GM18520 (cell line): Measurements from ENCODE around the gene STON2.

Experiments
- ATAC-seq: cut with Tn5 transposase; IDR thresholded peaks from one replicate; pipeline ENCODE4 v1.9.1; 2021; ENCODE audit not compliant: unreplicated experiment

STON2 gene

GRCh38 chr14:81337073-81337472 is 63.1 kb downstream of the STON2 start:
- no peak for ATAC-seq

- ATAC-seq, result no peak
Measured at GRCh38 chr14:81336009-81336408, 64.1 kb downstream of the STON2 start.

GRCh38 chr14:81332725-81333124 is 67.4 kb downstream of the STON2 start:
- ATAC-seq, result no peak

DNA sequence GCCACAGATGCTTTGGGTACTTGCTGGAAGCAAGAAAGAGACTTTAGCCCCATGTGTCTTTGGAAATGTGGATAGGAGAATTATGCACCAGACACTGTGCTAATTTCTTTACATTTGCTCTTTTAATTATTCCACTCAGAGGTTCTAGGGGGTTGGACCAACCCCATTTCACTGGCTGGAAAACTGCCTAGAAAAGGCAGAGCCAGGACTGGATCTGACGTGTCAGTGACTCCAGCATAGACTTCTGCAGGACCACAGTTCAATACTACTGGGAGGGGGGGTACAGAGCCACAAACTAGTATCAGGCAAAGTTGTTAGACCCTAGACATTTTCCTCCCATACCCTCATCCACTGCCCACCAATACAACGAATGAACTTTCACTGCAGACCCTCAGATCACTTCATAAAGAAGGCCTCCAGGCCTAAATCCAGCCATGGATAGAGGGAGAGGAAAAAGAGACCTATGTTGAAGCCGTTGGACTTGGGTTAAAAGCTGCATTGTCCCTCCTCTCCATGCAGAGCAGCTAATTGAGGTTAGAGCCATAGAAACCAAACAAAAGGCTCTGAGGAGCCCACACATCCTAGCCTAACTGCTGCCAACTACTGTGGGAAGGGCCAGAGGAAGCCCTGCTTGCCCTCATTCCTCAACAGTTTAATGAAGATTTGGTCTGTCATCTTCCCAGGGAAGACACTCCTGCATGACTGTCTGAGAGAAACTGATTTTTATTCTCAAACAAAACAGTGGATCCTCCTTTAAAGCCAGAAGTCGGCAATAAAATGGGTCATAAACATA is 68.7 kb downstream of the STON2 start:
- ATAC-seq, result no peak

DNA sequence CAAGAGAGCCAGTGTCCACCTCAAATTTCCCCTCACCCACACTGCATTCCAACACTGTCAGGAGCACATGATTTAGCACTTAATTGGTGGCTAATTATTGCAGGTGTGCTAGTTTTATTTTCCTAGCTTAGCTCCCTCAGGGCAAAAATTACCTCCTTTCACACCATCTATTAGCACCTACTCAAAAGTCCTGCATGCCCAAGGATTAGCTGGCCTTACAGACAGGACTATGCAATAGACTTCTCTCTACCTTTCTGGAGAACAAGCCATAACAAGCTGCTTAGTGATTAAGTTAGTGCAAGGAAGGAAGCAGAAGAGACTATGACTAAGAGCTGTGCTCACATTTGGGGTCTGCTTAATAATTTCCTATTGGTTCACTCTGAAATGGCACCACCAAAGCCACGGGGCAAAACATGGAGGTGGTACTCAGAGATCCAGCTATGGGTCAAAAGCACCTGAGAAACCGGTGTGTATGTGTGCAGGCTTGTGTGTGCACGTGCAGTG is 69.5 kb downstream of the STON2 start:
- ATAC-seq, result no peak

DNA sequence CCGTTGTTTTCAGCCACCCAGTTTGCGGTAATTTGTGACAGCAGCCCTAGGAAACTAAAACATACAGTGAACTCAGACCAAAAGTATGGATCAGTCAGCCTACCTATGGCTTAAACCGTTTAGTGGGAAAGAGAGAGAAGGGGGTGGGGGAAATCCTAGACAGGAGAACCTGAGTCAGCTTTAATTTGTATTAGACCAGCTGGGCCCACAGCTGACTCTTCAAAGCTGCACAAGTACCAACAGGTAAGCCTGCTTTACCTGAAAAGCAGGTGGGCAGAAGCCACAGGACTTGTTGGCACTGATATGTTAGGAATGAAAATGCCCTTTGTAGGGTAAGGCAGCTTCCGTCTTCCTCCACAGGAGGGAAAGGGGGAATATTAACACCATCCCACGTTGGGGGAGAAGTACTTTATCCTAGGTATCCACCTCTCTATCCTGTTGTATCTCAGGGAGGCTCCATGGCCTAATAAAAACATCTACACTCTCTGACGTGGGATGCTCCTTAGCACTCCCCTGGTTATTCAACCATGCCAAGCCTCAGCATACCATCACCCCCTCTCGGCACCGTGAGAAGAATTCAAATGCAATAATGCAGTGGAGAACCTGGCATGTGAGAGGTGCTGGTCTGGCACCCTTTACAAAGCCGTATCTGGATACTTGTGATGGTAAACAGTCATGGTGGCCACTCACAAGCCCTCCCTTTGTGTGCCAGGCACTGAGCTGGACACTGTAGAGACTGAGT is 70.3 kb downstream of the STON2 start:
- ATAC-seq, result no peak

GRCh38 chr14:81326451-81326850 is 73.7 kb downstream of the STON2 start:
- ATAC-seq, result no peak

- no peak for ATAC-seq
Measured at GRCh38 chr14:81324011-81324410, 76.1 kb downstream of the STON2 start.

GRCh38 chr14:81323093-81323492 is 77.0 kb downstream of the STON2 start:
- ATAC-seq, result no peak

DNA sequence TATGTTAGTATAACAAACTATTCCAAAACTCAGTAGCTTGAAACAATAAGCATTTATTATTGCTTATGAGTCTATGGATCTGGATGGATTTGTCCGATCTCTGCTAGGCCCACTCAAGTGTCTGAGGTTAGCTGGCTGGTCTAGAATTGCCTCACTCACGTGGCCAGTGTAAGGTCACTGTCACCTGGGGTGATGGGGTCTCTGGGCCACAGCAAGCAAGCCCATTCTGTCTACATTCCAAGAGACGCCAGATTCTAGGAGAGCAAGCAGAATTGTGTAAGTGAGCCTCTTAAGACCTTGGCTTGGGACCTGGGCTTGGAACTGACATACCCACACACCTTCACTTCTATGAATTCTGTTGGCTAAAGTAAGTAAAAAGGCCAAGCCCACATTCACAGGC is 80.2 kb downstream of the STON2 start:
- no peak for ATAC-seq

GRCh38 chr14:81319314-81319713 is 80.8 kb downstream of the STON2 start:
- ATAC-seq, result no peak

DNA sequence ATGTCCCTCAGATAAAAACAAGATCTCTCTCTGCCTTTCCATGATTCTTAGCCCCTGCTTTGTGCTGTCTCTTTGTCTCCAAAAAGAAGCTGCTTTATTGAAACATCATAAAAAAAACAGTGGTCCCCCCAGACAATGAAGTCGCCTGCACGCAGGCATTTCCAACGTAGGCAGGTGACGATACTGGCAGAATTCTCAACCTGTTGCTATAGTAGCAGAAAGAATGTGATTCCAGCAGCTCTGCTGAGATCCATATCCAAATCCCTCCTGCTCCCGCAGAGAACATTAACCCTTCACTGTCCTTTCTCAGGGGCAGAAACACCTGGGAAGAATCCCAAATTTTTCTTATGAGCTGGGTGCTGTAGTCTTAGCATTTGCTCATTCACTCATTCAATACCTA is 84.8 kb downstream of the STON2 start:
- no peak for ATAC-seq

- ATAC-seq, result no peak
Measured at GRCh38 chr14:81314443-81315175, 85.5 kb downstream of the STON2 start.

DNA sequence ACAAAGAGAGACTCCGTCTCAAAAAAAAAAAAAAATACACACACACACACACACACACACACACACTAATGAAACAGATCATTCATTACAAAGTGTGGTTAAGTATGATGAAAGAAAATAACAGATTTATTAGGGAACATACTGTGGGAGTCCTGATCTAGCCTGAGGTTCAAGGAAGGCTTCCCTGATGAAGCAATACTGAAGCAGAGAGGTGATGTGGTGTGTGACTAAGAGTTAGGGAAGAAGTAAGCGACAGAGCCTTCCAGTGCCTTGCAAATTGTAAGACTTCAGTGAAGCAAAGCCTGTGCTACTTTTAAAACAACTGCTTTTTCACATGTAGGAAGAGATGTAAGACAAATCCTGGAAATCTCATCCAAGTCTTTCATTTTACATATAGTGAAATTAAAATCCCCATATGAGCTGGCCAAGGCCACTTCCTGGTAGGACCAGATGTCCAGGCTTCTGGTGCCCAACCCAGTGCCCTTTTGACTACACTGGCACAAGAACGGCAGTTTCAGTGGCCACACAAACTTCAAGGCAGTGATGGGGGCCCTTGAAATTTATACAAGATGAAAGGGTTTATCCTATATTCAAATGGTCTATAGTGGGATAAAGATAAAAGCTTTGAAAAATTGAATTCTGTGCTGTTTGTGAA is 86.2 kb downstream of the STON2 start:
- no peak for ATAC-seq

DNA sequence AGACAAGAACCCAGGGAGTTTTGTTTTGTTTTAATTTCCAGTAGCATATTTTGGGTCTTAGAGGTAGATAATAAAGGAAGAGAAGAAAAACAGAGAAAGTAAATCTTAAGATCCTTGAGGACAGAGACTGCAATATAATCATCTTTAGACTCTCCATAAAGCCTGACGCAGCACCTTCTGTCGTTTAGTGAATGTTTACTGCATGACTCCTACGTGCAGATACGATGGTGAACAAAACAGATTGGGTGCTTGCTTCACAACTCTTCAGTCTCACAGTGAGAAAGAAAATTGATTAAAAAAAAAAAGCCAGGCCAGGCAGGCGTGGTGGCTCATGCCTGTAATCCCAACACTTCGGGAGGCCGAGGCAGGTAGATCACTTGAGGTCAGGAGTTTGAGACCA is 86.9 kb downstream of the STON2 start:
- ATAC-seq, result no peak

GRCh38 chr14:81312289-81312876 is 87.7 kb downstream of the STON2 start:
- ATAC-seq, result no peak

DNA sequence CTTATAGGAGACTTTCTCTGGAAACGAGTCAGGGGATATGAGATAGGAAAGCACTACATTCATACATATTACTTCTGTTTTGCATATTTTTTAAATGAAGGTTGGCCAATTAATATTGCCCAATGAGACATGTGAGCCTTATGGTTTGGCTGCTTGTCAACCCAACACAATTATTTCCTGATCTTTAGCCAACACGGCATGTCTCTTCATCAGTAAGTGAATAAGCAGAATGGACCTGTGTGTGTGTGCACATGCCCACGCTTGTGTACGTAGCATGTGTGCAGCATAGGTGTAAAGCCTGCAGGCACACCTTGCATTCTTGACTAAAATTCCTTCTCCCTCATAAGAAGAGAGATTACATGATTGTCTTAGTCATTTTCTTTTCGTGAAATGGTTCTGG is 88.3 kb downstream of the STON2 start:
- no peak for ATAC-seq

DNA sequence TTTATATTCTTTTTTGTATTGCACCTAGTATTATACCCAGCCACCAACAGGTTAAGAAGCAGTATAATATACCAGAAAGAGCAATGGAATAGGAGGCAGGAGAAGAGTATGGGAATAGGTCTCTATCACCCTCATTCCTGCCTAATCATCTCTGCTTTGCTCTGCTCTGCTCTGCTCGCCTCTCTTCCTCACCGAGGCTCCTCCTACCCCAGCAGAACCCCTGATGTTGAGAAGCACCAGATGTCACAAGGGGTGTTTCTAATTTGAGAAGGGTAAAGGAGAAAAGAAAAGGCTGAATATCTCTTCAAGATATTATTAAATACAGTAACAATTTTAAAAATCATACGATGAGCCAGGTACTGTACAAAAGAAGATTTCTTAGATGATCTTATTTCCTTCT is 89.0 kb downstream of the STON2 start:
- no peak for ATAC-seq

DNA sequence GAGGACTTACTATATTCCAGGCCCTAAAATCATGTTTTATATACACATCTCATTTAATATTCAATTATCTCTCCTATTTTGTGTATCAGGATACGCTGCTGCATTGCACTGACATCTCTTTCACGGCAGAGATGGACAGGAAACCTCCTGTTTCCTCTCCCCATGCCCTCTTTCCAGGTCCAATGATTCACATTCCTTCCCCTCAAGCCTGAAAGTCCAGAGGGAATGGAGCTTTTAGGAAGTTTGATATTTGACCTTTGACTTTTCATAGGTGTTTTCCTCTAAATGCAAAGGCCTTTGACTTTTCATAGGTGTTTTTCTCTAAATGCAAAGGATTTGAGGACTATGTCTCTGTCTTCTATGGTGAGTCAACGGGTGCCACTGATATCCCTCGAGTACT is 89.5 kb downstream of the STON2 start:
- no peak for ATAC-seq

- no peak for ATAC-seq
Measured at GRCh38 chr14:81309511-81309910, 90.6 kb downstream of the STON2 start.

DNA sequence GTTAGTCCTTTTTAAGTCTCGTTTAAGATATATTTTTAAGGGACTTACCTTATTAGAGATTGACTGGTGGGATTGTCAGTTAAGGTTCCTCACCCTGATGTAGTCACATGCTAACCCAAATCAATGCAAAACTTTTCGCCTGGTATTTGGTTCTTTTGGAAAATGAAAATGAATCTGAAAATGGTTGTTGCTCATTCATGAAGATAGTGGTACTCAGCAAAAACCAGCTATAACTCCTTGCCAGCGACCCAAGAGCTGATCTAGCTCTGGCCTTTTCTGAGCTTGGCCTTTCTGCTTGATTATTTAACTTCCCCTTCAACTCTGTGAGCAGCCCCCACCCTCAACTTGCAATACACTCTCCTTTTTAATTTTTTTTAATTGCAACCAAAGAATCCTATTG is 94.4 kb downstream of the STON2 start:
- peak; percentile 21 for ATAC-seq
